ENCODE data around the gene AVL9.
"Not testable (repeated sequence)": the region's sequence is repeated elsewhere in the genome, so short reads cannot be mapped to it uniquely, and the experiment has no call there.

AVL9 gene

DNA sequence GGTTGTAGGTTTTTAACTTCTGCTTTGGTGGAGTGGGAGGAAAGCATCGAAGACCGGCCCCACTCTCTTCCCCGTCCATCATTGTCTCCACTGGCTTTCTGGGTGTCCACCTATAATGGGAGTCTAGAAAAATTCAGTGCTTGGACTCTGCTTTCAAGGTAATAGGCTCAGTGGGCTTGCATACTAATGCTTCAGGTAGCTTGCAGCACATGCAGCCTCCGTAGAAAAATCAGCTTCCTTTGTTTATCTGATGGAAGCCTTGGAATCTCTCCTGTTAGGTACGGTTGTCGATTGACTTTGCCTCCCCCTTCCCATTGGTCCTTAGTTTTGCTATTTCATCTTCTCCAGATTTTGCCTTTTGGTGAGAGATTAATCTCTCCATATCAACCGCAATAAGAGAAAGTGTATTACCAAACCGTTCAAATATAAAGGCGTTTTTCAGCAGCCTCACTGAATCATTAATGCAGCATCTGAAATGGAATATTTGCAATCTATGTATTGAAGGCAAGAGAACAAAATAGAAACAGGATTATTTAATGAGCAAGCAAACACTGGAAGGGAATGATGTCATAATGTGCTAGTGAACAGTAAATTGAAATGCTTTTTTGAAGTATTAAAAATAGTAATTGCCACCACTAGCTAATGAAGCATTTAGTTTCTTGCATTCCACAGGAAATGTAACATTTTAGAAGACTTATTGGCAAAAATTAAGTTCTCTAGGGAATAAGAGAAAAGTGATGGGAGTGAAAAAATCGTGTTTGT, 944 bp downstream of the AVL9 start:
- DNase-seq (ENCODE audit: low read depth, low spot score), result no peak

DNA sequence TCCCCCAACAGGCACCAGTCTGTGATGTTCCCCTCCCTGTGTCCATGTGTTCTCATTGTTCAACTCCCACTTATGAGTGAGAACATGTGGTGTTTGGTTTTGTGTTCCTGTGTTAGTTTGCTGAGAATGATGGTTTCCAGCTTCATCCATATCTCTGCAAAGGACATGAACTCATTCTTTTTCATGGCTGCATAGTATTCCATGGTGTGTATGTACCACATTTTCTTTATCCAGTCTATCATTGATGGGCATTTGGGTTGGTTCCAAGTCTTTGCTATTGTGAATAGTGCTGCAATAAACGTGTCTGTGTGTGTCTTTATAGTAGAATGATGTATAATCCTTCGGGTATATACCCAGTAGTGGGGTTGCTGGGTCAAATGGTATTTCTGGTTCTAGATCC, 4.5 kb downstream of the AVL9 start:
- DNase-seq (ENCODE audit: low read depth, low spot score), result not testable (repeated sequence)

DNA sequence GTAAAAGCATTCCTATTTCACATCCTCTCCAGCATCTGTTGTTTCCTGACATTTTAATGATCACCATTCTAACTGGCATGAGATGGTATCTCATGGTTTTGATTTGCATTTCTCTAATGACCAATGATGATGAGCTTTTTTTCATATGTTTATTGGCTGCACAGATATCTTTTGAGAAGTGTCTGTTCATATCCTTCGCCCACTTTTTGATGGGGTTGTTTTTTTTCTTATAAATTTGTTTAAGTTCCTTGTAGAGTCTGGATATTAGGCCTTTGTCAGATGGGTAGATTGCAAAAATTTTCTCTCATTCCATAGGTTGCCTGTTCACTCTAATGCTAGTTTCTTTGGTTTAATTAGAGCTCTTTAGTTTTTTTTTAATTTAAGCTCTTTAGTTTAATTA, 4.9 kb downstream of the AVL9 start:
- not testable (repeated sequence) for DNase-seq (ENCODE audit: low read depth, low spot score)

DNA sequence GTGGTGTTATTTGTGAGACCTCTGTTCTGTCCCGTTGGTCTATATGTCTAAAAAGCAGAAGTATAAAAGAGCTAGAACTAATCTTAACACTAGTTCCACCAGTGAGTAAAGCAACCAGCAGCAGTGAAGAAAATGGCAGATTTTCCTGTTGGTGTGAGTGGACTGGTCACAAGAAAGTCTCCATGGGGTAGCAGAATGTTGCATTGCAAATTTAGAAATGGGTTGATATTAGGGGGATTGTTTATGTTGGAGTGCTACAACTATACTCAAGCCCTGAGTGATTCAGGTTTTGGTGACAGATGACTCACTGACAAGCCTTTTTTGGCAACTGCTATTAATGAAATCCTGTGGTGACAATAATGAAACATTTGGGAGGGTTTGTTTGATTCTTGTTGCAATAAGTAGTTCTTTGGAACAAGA, 5.6 kb downstream of the AVL9 start:
- no peak for DNase-seq (ENCODE audit: low read depth, low spot score)

DNA sequence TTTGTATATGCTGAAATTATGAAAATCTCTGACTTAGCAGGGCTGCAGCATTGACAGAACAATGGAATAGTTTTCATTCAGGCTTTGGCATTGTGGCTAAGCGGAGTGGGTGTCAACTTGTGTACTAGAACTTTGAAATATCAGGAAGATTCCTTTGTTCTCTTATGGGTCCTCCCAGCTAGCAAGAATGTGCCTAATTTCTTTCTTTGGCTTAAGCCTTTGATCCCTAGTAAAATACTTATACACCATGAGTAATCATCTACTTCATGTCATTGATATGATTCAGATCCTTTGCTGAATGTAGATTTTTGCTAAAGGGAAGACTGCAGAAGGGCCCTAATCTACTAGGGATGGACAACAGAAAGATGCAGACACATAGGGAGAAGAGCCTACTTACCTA, 6.2 kb downstream of the AVL9 start:
- no peak for DNase-seq (ENCODE audit: low read depth, low spot score)

- DNase-seq (ENCODE audit: low read depth, low spot score), result no peak
Measured at GRCh38 chr7:32502728-32503127, 7.4 kb downstream of the AVL9 start.

DNA sequence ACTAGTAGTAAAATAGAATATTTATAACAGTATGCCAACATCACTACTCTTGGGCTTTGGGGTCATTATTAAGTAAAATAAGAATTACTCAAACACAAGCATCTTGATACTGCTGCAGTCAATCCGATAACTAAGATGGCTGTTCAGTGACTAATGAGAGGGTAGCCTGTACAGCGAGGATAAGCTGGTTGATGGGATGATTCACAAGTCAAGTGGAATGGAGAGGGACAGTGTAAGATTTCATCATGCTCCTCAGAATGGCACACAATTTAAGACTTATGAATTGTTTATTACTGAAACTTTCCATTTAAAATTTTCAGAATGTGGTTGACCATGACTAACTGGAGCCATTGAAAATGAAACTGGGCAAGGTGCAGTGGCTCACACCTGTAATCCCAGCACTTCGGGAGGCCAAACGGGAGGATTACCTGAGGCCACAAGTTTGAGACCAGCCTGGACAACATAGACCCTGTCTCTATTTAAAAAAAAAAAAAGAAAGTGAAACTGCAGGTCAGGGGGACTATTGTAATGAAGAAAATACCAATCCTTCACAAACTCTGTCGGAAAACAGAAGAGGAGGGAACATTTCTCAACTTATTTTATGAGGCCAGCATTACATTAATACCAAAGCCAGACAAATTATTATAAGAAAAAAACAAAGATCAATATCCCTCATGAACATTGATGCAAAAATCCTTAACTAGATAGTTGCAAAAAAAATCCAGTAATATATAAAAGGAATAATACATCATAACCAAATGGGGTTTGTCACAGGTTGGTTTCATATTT, 11.2 kb downstream of the AVL9 start:
- DNase-seq (ENCODE audit: low read depth, low spot score), result no peak

DNA sequence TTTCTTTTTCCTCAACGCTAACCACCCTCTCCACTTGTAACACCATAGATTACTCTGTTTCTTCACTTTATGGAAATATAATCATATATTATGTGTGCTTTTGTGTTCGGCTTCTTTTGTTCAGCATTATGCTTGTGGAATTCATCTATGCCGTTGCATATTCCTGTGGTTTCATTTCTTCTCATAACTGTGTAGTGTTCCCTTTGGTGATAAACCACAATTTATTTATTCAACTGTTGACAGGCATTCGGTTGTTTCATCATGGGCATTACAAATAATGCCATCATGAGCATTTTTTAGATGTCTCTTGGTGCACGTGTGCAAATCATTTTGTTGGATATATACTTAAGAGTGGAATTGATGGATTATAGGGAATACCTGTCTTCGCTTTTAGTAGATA, 12.1 kb downstream of the AVL9 start:
- no peak for DNase-seq (ENCODE audit: low read depth, low spot score)

GRCh38 chr7:32511791-32512190, 16.5 kb downstream of the AVL9 start:
- no peak for DNase-seq (ENCODE audit: low read depth, low spot score)

DNA sequence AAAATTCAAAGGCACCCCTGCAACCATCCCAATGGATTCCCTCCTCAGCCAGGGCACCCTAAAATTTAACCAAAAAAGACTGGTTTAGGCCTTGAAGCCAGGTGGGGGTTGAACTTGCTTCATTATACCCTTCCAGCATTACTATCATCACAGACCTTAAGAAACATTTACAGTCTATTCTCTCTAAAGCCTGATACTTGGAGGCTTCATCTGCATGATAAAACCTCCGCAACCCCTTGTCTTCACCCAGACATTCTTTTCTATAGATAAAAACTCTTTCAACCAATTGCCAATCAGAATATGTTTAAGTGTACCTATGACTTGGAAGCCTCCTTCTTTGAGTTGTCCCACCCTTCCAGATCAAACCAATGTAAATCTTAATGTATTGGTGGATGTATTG, 17.9 kb downstream of the AVL9 start:
- DNase-seq (ENCODE audit: low read depth, low spot score), result no peak

- DNase-seq (ENCODE audit: low read depth, low spot score), result no peak
Measured at GRCh38 chr7:32515890-32516550, 20.7 kb downstream of the AVL9 start.

GRCh38 chr7:32516551-32517100, 21.3 kb downstream of the AVL9 start:
- DNase-seq (ENCODE audit: low read depth, low spot score), result no peak

DNA sequence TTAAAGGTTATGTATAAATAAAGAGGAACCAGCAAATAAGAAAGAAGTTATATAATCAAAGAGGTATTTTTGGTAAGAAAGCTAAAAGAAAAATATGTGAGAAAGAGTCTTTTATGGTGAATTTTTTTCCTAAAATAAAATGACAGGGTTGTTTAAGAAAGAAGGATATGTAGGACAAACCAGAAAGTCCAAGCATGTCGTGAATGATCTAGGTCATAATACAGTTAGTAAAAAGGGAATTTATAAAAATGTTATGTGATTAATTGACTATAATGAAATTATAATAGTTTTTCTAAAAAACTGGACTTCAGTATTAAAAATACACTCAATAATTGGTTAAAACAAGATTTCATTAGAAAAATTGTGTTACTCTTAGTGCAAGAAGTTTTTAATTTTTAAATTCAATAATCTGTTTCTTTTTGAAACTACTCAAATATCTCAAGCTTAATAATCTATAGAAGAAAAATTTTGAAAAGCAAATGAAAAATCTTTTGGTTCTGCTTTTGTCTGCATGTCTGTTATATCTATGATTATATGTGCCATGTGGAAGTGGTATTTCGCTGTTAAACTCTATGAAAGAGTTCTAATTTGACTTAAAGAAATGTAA, 23.3 kb downstream of the AVL9 start:
- DNase-seq (ENCODE audit: low read depth, low spot score), result no peak

DNA sequence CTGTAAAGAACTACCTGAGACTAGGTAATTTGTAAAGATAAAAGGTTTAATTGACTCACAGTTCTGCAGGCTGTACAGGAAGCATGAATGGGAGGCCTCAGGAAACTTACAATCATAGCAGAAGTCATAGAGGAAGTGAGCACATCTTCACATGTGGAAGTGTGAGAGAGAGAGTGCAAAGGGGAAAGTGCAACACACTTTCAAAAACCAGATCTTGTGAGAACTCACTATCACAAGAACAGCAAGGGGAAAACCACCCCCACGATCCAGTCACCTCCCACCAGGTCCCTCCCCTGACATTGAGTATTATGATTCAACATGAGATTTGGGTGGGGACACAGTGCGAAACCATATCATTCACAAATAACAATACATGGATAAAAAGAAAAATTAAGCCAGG, 24.5 kb downstream of the AVL9 start:
- DNase-seq (ENCODE audit: low read depth, low spot score), result no peak

- DNase-seq (ENCODE audit: low read depth, low spot score), result no peak
Measured at GRCh38 chr7:32522746-32523530, 27.6 kb downstream of the AVL9 start.

- DNase-seq (ENCODE audit: low read depth, low spot score), result no peak
Measured at GRCh38 chr7:32524631-32525030, 29.3 kb downstream of the AVL9 start.

DNA sequence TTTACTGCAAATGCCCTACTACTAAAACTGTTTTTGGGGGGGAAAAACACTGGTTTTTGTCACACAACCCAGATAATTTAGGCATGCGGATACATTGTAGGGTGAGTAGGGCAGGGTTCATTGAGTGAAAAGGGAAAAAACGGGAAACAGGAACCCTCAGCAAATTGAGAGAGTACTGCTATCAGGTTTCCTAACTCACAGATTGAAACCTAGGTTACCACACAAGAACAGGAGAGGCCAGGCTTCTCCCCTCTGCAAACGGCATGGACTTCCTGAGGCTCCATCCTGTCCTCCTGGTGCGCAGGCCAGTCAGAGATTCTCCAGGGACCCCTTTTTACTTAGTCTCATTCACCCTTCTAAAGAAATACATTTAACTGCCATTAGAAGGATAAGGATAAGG, 30.6 kb downstream of the AVL9 start:
- DNase-seq (ENCODE audit: low read depth, low spot score), result no peak

GRCh38 chr7:32531402-32531801, 36.1 kb downstream of the AVL9 start:
- no peak for DNase-seq (ENCODE audit: low read depth, low spot score)

DNA sequence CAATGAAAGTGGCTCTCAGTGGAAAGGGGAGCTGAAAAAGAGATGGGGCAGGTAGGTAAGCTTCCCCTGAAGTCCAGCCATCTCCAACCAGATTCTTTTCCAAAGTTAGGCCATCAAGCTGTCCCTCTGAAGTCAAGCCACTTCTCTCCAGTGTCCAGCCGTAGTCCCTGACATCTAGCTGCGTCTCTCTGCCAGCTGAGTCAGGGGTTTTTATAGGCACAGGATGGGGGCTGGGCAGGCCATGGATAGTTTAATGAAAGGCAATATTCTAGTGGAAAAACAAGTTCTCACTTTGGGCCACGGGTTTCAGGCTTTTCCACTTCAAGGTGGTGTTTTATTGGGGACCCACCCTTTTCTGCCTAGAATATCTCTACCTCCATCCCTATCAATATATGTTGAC, 36.8 kb downstream of the AVL9 start:
- DNase-seq (ENCODE audit: low read depth, low spot score), result no peak

- DNase-seq (ENCODE audit: low read depth, low spot score), result no peak
Measured at GRCh38 chr7:32532716-32533115, 37.4 kb downstream of the AVL9 start.
